Mesothelial cell of epicardium (in vitro differentiated cells): ENCODE data around the gene NAV1. TPM values are rescaled to one million over a fixed set of nuclear protein-coding genes. Genes with fewer than 3 reads are reported as not detected.
A peak's percentile ranks its signal among the peaks of the same experiment; 100 is the strongest.

Experiments
- DNase-seq, 2 experiments: peaks; one replicate each; pipeline ENCODE4 v3.0.0; 2021; ENCODE audit warnings: low spot score in 2 of 2; ENCODE audit not compliant: unreplicated experiment in 2 of 2
- H3K27ac Mint-ChIP-seq: 2 replicates; pipeline ENCODE4 v1.8.0; 2021; ENCODE audit warnings: mixed read lengths
- H3K27me3 Mint-ChIP-seq: 2 replicates; pipeline ENCODE4 v1.8.0; 2021; ENCODE audit warnings: low read depth, mixed read lengths
- H3K36me3 Mint-ChIP-seq: 2 replicates; pipeline ENCODE4 v1.8.0; 2021; ENCODE audit warnings: mixed read lengths
- H3K4me1 Mint-ChIP-seq: 2 replicates; pipeline ENCODE4 v1.8.0; 2021; ENCODE audit warnings: mixed read lengths
- H3K4me3 Mint-ChIP-seq: 2 replicates; pipeline ENCODE4 v1.8.0; 2021; ENCODE audit warnings: mild to moderate bottlenecking, moderate library complexity, mixed read lengths
- H3K9me3 Mint-ChIP-seq: 2 replicates; pipeline ENCODE4 v1.8.0; 2021; ENCODE audit warnings: mixed read lengths
- total RNA-seq: library from RNA; stranded (reverse); gene quantifications from 3 replicates; pipeline ENCODE4 v1.2.1, GENCODE V29; 2021
- TF ChIP-seq, protein P1 (sequence below): fragments of 200-600 bp; sonication (generic); IDR thresholded peaks from one replicate; pipeline ENCODE4 v1.5.0; 2021; ENCODE audit warnings: antibody characterized with exemption; ENCODE audit not compliant: unreplicated experiment

Gene NAV1
- total RNA-seq, 1 donor from 2014 or later = 95.9 TPM

GRCh38 chr1:201506092-201506491, 32.8 kb upstream of the NAV1 start:
- Mint-ChIP-seq H3K27me3 (no peaks in the 10 kb centered on the region), H3K27ac (peak overlapping the region; percentile 99), H3K4me1 (peaks cover 55% of the 10 kb centered on the region), H3K36me3 (no peaks in the 10 kb centered on the region), H3K9me3 (no peaks in the 10 kb centered on the region), H3K4me3 (no peak overlapping the region)
- DNase-seq = no peak
- TF ChIP-seq, protein P1, sequence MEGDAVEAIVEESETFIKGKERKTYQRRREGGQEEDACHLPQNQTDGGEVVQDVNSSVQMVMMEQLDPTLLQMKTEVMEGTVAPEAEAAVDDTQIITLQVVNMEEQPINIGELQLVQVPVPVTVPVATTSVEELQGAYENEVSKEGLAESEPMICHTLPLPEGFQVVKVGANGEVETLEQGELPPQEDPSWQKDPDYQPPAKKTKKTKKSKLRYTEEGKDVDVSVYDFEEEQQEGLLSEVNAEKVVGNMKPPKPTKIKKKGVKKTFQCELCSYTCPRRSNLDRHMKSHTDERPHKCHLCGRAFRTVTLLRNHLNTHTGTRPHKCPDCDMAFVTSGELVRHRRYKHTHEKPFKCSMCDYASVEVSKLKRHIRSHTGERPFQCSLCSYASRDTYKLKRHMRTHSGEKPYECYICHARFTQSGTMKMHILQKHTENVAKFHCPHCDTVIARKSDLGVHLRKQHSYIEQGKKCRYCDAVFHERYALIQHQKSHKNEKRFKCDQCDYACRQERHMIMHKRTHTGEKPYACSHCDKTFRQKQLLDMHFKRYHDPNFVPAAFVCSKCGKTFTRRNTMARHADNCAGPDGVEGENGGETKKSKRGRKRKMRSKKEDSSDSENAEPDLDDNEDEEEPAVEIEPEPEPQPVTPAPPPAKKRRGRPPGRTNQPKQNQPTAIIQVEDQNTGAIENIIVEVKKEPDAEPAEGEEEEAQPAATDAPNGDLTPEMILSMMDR = no peak

GRCh38 chr1:201506557-201507359, 32.2 kb upstream of the NAV1 start, which contains the start of gene CSRP1:
CSRP1 (minus strand) TSS chr1:201507123; CDS start chr1:201496303, 10,820 bp downstream.
- no peak for DNase-seq
- TF ChIP-seq, protein P1 = no peak
- Mint-ChIP-seq H3K9me3 (no peaks in the 10 kb centered on the region), H3K36me3 (no peaks in the 10 kb centered on the region), H3K4me3 (no peak within 1 kb of the TSS), H3K27ac (peak within 1 kb of the TSS; percentile 99), H3K27me3 (no peaks in the 10 kb centered on the region), H3K4me1 (peaks cover 58% of the 10 kb centered on the region)

- no peak for DNase-seq
- H3K27ac Mint-ChIP-seq = peak overlapping the region; percentile 69
- no peaks in the 10 kb centered on the region for H3K27me3 Mint-ChIP-seq
- no peak overlapping the region for H3K4me3 Mint-ChIP-seq
- no peaks in the 10 kb centered on the region for H3K9me3 Mint-ChIP-seq
- no peaks in the 10 kb centered on the region for H3K36me3 Mint-ChIP-seq
- peaks cover 59% of the 10 kb centered on the region for H3K4me1 Mint-ChIP-seq
- TF ChIP-seq, protein P1 = no peak
These were observed 31.6 kb upstream of the NAV1 start for GRCh38 chr1:201507360-201507675.

GRCh38 chr1:201508809-201509208, 30.1 kb upstream of the NAV1 start:
- Mint-ChIP-seq H3K4me1 (peaks cover 62% of the 10 kb centered on the region), H3K9me3 (no peaks in the 10 kb centered on the region), H3K27ac (peak overlapping the region; percentile 77), H3K36me3 (no peaks in the 10 kb centered on the region), H3K4me3 (no peak overlapping the region), H3K27me3 (no peaks in the 10 kb centered on the region)
- no peak for DNase-seq
- TF ChIP-seq, protein P1 = no peak

GRCh38 chr1:201509601-201510374, 29.1 kb upstream of the NAV1 start:
- no peaks in the 10 kb centered on the region for H3K27me3 Mint-ChIP-seq
- H3K9me3 Mint-ChIP-seq = no peaks in the 10 kb centered on the region
- peak overlapping the region; percentile 77 for H3K27ac Mint-ChIP-seq
- DNase-seq = no peak
- H3K4me3 Mint-ChIP-seq = no peak overlapping the region
- no peaks in the 10 kb centered on the region for H3K36me3 Mint-ChIP-seq
- TF ChIP-seq, protein P1 = no peak
- peaks cover 64% of the 10 kb centered on the region for H3K4me1 Mint-ChIP-seq
